ENCODE results near the gene ADORA2A. TPM values are rescaled to one million over a fixed set of nuclear protein-coding genes. Genes with fewer than 3 reads are reported as not detected.

Gene ADORA2A
- total RNA-seq, 1 experiment from 2014 or later, result 0.96 TPM

DNA sequence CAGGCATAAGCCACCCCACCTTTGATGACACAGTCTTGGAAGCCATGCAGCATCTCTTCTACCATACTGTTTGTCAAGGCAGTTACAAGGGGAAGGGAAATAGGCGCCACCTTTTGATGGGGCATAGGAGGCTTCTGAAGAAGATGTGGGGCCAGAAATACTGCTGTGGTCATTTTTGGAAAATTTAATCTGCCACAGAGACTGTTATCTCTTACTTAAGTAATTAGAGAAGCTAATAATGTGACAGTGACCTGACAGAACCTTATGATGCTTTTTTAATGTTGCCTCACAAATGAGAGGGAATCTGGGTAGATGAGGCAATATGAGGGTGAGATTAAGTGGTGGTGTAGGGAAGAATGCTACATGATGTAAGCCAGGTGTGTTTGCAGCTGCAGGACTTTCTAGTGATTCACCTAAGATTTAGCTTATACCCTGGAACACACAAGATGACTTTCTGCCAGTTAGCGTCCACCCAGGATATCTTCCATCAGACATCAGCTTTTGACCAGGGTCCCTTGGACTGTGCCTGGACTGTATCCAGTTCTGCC, 34.3 kb upstream of the ADORA2A start:
- CTCF ChIA-PET, result interaction anchor here (0.5 to 1.9 kb wide), 6 partner anchors 12 to 133 kb away, joined by 3 to 8 read pairs (median 3); no protein-coding TSS in a partner anchor
- H3K4me1 Mint-ChIP-seq (ENCODE audit: insufficient read depth, unreplicated experiment), result no peaks in the 10 kb centered on the region
- BruUV-seq (replicated peaks), result no TSS peak
- no peak for DNase-seq (ENCODE audit: unreplicated experiment)
- no peaks in the 10 kb centered on the region for H3K27me3 Mint-ChIP-seq (ENCODE audit: insufficient read depth, unreplicated experiment)
- TF ChIP-seq, protein P1, sequence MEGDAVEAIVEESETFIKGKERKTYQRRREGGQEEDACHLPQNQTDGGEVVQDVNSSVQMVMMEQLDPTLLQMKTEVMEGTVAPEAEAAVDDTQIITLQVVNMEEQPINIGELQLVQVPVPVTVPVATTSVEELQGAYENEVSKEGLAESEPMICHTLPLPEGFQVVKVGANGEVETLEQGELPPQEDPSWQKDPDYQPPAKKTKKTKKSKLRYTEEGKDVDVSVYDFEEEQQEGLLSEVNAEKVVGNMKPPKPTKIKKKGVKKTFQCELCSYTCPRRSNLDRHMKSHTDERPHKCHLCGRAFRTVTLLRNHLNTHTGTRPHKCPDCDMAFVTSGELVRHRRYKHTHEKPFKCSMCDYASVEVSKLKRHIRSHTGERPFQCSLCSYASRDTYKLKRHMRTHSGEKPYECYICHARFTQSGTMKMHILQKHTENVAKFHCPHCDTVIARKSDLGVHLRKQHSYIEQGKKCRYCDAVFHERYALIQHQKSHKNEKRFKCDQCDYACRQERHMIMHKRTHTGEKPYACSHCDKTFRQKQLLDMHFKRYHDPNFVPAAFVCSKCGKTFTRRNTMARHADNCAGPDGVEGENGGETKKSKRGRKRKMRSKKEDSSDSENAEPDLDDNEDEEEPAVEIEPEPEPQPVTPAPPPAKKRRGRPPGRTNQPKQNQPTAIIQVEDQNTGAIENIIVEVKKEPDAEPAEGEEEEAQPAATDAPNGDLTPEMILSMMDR (IDR thresholded peaks at IDR 0.05; ENCODE audit: unreplicated experiment), result no peak
- H3K4me3 Mint-ChIP-seq (ENCODE audit: unreplicated experiment), result no peak overlapping the region
- intact Hi-C loops (cut with micrococcal nuclease), result no loop called here
- H3K27ac Mint-ChIP-seq (ENCODE audit: low read depth, unreplicated experiment), result no peak overlapping the region
- peaks cover 61% of the 10 kb centered on the region for H3K36me3 Mint-ChIP-seq (ENCODE audit: insufficient read depth, unreplicated experiment)
- POLR2A ChIA-PET, result no interaction called here
- H3K9me3 Mint-ChIP-seq (ENCODE audit: unreplicated experiment), result no peaks in the 10 kb centered on the region

DNA sequence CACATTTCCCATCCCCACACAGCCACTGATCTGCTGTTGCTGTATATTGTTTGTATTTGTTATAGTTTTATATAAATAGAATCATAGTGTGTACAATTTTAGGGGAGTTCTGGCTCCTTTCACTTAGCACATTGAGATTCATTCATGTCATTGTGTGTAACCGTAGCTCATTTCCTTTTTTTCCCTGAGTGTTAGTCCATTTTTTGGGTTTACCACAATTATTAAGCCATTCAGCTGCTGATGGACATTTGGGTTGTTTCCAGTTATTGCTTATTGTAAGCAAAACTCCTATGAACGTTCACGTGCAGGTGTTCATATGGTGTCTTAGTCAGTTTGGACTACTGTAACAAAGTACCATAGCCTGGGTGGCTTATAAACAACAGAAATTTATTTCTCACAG, 33.6 kb upstream of the ADORA2A start:
- no TSS peak for BruUV-seq (replicated peaks)
- Mint-ChIP-seq H3K4me3 (ENCODE audit: unreplicated experiment) (no peak overlapping the region), H3K4me1 (ENCODE audit: insufficient read depth, unreplicated experiment) (no peaks in the 10 kb centered on the region), H3K27ac (ENCODE audit: low read depth, unreplicated experiment) (no peak overlapping the region), H3K27me3 (ENCODE audit: insufficient read depth, unreplicated experiment) (no peaks in the 10 kb centered on the region), H3K36me3 (ENCODE audit: insufficient read depth, unreplicated experiment) (peaks cover 62% of the 10 kb centered on the region), H3K9me3 (ENCODE audit: unreplicated experiment) (no peaks in the 10 kb centered on the region)
- DNase-seq (ENCODE audit: unreplicated experiment), result no peak
- TF ChIP-seq, protein P1 (IDR thresholded peaks at IDR 0.05; ENCODE audit: unreplicated experiment), result no peak
- intact Hi-C loops (cut with micrococcal nuclease), result no loop called here
- ChIA-PET CTCF (interaction anchor here (0.5 to 1.9 kb wide), 5 partner anchors 13 to 132 kb away, joined by 3 to 8 read pairs (median 3); no protein-coding TSS in a partner anchor), POLR2A (no interaction called here)

DNA sequence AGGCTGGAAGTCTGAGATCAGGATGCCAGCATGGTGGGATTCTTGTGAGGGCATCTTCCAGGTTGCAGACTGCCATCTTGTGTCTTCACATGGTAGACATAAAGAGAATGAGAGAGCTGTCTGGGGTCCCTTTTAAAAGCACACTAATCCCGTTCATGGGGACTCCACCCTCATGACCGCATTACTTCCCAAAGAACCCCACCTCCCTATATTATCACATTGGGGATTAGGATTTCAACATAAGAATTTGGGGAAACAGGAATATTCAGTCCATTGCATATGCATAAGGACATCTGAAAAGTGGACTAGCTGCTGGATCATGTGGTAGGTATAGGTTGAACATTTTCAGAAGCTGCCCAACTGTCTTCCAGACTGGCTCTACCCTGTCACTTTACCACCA, 33.1 kb upstream of the ADORA2A start:
- Mint-ChIP-seq H3K4me1 (ENCODE audit: insufficient read depth, unreplicated experiment) (no peaks in the 10 kb centered on the region), H3K27me3 (ENCODE audit: insufficient read depth, unreplicated experiment) (no peaks in the 10 kb centered on the region), H3K4me3 (ENCODE audit: unreplicated experiment) (no peak overlapping the region), H3K36me3 (ENCODE audit: insufficient read depth, unreplicated experiment) (peaks cover 58% of the 10 kb centered on the region), H3K27ac (ENCODE audit: low read depth, unreplicated experiment) (no peak overlapping the region), H3K9me3 (ENCODE audit: unreplicated experiment) (no peaks in the 10 kb centered on the region)
- ChIA-PET CTCF (interaction anchor here (0.6 to 1.0 kb wide), 2 partner anchors 61 to 128 kb away, joined by 3 to 6 read pairs; no protein-coding TSS in a partner anchor), POLR2A (no interaction called here)
- no TSS peak for BruUV-seq (replicated peaks)
- TF ChIP-seq, protein P1 (IDR thresholded peaks at IDR 0.05; ENCODE audit: unreplicated experiment), result no peak
- intact Hi-C loops (cut with micrococcal nuclease), result no loop called here
- no peak for DNase-seq (ENCODE audit: unreplicated experiment)

DNA sequence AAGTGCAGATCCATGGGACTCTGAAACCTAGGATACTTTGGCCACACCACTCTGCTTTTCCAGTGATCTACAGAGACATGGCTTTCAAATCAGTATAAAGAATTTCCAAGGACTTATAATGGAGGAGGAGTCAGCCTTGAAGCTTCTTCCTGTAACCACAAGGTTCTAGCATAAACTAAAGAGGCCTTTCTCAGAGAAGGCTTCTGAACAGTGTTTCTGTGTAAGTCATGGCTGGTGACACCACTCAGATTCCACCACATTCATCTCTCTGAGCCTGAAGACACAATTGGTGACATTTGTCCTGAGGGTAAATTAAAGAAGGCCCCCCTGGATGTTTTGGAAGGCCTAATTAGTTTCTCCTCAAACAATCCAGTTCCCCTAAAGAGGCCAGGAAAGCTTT, 29.0 kb upstream of the ADORA2A start:
- Mint-ChIP-seq H3K4me1 (ENCODE audit: insufficient read depth, unreplicated experiment) (peaks cover 16% of the 10 kb centered on the region), H3K36me3 (ENCODE audit: insufficient read depth, unreplicated experiment) (peaks cover 34% of the 10 kb centered on the region), H3K27me3 (ENCODE audit: insufficient read depth, unreplicated experiment) (no peaks in the 10 kb centered on the region), H3K4me3 (ENCODE audit: unreplicated experiment) (no peak overlapping the region), H3K9me3 (ENCODE audit: unreplicated experiment) (no peaks in the 10 kb centered on the region), H3K27ac (ENCODE audit: low read depth, unreplicated experiment) (no peak overlapping the region)
- BruUV-seq (replicated peaks), result no TSS peak
- intact Hi-C loops (cut with micrococcal nuclease), result no loop called here
- POLR2A ChIA-PET, result no interaction called here
- TF ChIP-seq, protein P1 (IDR thresholded peaks at IDR 0.05; ENCODE audit: unreplicated experiment), result no peak
- CTCF ChIA-PET, result interaction anchor here (0.7 kb wide), 1 partner anchor 16 kb away, joined by 3 read pairs; no protein-coding TSS in a partner anchor
- no peak for DNase-seq (ENCODE audit: unreplicated experiment)
